SU-DHL-6 (cell line): ENCODE results near the gene SMYD4.

Source experiments
- H2AFZ ChIP-seq: fragments of 200-600 bp; sonication (generic); 2 replicates; pipeline ENCODE4 v1.6.1; 2014; ENCODE audit warnings: low read depth, mild to moderate bottlenecking, moderate library complexity, mixed read lengths, antibody characterized with exemption, low read length; ENCODE audit not compliant: severe bottlenecking
- H3F3A ChIP-seq: fragments of 200-600 bp; shearing (Covaris generic); 2 replicates; pipeline ENCODE4 v1.6.0; 2016; ENCODE audit warnings: antibody characterized with exemption, mild to moderate bottlenecking; ENCODE audit not compliant: insufficient read depth
- H3K27ac ChIP-seq: fragments of 200-600 bp; sonication (generic); 2 replicates; pipeline ENCODE4 v1.5.1; 2016; ENCODE audit warnings: low read depth, mild to moderate bottlenecking, low read length, moderate library complexity, mixed read lengths
- H3K27me3 ChIP-seq: fragments of 200-600 bp; sonication (generic), shearing (Covaris generic); 2 replicates; pipeline ENCODE4 v1.6.0; 2014; ENCODE audit warnings: mild to moderate bottlenecking, low read length
- H3K36me3 ChIP-seq: fragments of 200-600 bp; sonication (generic); 2 replicates; pipeline ENCODE4 v1.6.1; 2014; ENCODE audit warnings: mild to moderate bottlenecking, low read length, mixed read lengths
- H3K4me2 ChIP-seq: fragments of 300-600, 200-600 bp; shearing (Covaris generic), sonication (generic); 2 replicates; pipeline ENCODE4 v1.6.0; 2014; ENCODE audit warnings: low read length, low read depth, mild to moderate bottlenecking; ENCODE audit not compliant: poor library complexity, severe bottlenecking
- H3K4me3 ChIP-seq: fragments of 200-600 bp; sonication (generic); 2 replicates; pipeline ENCODE4 v1.5.1; 2014; ENCODE audit warnings: antibody characterized with exemption, low read length, mild to moderate bottlenecking, mixed read lengths; ENCODE audit not compliant: insufficient read depth, poor library complexity, severe bottlenecking
- H3K79me2 ChIP-seq: fragments of 200-600 bp; sonication (generic); 2 replicates; pipeline ENCODE4 v1.6.1; 2014; ENCODE audit warnings: mild to moderate bottlenecking, low read length, moderate library complexity; ENCODE audit not compliant: insufficient read depth
- H3K9ac ChIP-seq: fragments of 200-600 bp; sonication (generic); 2 replicates; pipeline ENCODE4 v1.7.0; 2014; ENCODE audit warnings: mild to moderate bottlenecking, low read length
- H3K9me2 ChIP-seq: fragments of 200-600 bp; sonication (generic); replicated peaks from 2 replicates; pipeline ENCODE4 v1.6.1; 2014; ENCODE audit warnings: low read length; ENCODE audit not compliant: insufficient read depth
- H3K9me3 ChIP-seq: fragments of 200-600 bp; sonication (generic); 2 replicates; pipeline ENCODE4 v1.6.1; 2014; ENCODE audit warnings: low read length, mixed read lengths; ENCODE audit not compliant: insufficient read depth
- H4K20me1 ChIP-seq: fragments of 200-600 bp; sonication (generic); 2 replicates; pipeline ENCODE4 v1.6.1; 2014; ENCODE audit warnings: low read depth, mild to moderate bottlenecking, antibody characterized with exemption, low read length, moderate library complexity, mixed read lengths
- EZH2phosphoT487 ChIP-seq: fragments of 200-600 bp; sonication (generic), shearing (Covaris generic); conservative IDR thresholded peaks from 2 replicates; pipeline ENCODE4 v1.6.1; 2018; ENCODE audit warnings: mild to moderate bottlenecking, antibody characterized with exemption, low read length, moderate library complexity, mixed read lengths
- TF ChIP-seq, protein P1 (sequence below): fragments of 200-600 bp; sonication (generic); IDR thresholded peaks from one replicate; pipeline ENCODE4 v1.5.1; 2017; ENCODE audit warnings: antibody characterized with exemption, mild to moderate bottlenecking, low read length, moderate library complexity; ENCODE audit not compliant: insufficient read depth, poor library complexity, severe bottlenecking

The SMYD4 gene

DNA sequence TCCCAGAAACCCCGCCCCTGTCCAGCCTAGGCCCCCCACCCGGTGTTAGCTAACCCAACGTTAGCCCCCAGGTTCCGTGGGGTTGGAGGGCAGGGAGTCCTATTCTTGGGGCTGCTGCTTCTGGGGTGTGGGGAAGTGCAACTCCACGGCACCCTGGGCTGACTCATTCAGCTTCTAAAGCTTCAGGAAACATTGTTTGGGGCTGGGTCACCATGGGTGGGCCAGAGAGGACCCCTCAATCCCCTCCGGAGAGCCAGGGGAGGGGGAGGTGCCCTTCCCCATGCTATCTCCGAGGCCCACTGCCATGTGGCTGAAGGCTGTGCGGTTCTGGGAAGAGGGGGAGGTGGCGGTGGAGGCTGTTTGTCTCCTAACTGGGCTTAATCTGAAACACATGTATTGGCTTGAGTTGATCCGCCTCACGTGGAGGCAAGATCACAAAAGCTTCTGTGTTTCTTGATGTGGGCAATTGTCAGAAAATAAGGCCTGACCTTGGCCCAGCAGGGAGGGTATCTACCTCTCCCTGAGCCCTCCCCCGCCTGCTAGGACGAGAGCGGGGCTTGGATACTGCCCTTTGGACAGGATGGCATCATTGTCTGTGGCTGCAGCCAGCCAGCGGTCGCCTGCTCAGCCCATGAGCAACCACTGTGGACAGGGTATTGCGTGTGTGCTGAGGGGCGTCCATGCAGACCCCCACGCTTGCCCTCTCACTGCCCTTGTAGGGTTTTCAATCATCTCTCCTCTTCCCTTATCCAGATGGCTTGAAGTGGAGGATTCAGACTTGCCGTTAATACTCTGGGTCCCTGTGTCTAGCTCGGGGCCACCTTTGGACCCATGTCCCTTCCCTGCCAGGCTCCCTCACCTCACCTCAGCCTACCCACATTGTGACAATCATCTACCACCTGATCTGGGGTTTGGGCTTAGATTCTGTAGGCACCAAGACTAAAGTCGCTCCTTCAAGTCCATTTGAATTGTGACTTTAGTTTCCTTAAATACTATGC, 66.5 kb downstream of the SMYD4 start:
- Histone ChIP-seq H3K9ac (no peak overlapping the region), H2AFZ (no peak overlapping the region), H3F3A (no peaks in the 10 kb centered on the region), H3K9me2 (no peaks in the 10 kb centered on the region), H4K20me1 (no peaks in the 10 kb centered on the region), H3K27me3 (no peaks in the 10 kb centered on the region), H3K4me2 (no peak overlapping the region), H3K4me3 (no peak overlapping the region), H3K9me3 (no peaks in the 10 kb centered on the region), H3K79me2 (no peaks in the 10 kb centered on the region), H3K27ac (no peak overlapping the region), H3K36me3 (no peaks in the 10 kb centered on the region)
- no peak for TF ChIP-seq EZH2phosphoT487
- TF ChIP-seq, protein P1, sequence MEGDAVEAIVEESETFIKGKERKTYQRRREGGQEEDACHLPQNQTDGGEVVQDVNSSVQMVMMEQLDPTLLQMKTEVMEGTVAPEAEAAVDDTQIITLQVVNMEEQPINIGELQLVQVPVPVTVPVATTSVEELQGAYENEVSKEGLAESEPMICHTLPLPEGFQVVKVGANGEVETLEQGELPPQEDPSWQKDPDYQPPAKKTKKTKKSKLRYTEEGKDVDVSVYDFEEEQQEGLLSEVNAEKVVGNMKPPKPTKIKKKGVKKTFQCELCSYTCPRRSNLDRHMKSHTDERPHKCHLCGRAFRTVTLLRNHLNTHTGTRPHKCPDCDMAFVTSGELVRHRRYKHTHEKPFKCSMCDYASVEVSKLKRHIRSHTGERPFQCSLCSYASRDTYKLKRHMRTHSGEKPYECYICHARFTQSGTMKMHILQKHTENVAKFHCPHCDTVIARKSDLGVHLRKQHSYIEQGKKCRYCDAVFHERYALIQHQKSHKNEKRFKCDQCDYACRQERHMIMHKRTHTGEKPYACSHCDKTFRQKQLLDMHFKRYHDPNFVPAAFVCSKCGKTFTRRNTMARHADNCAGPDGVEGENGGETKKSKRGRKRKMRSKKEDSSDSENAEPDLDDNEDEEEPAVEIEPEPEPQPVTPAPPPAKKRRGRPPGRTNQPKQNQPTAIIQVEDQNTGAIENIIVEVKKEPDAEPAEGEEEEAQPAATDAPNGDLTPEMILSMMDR, result no peak

DNA sequence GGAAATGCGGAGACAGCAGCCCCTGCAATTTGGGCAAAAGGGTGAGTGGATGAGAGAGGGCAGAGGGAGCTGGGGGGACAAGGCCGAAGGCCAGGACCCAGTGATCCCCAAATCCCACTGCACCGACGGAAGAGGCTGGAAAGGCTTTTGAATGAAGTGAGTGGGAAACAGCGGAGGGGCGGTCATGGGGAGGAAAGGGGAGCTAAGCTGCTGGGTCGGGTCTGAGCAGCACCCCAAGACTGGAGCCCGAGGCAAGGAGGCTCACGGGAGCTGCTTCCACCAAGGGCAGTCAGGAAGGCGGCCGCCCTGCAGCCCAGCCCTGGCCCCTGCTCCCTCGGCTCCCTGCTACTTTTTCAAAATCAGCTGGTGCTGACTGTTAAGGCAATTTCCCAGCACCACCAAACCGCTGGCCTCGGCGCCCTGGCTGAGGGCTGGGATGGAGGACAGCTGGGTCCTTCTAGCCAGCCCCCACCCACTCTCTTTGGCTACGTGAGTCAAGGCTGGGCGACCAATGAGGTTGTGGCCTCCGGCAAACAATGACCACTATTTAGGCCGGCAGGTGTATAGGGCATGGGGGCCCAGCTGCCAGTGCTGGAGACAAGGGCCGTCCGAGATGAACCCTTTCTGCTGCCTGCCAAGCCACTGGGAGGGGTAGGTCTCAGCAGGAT, 67.3 kb downstream of the SMYD4 start:
- H3K9me3 ChIP-seq, result no peaks in the 10 kb centered on the region
- no peaks in the 10 kb centered on the region for H3K36me3 ChIP-seq
- H3K79me2 ChIP-seq, result no peaks in the 10 kb centered on the region
- no peak overlapping the region for H2AFZ ChIP-seq
- H3K27ac ChIP-seq, result no peak overlapping the region
- H3K9ac ChIP-seq, result no peak overlapping the region
- H3K9me2 ChIP-seq, result no peaks in the 10 kb centered on the region
- no peaks in the 10 kb centered on the region for H4K20me1 ChIP-seq
- no peaks in the 10 kb centered on the region for H3K27me3 ChIP-seq
- no peak for TF ChIP-seq EZH2phosphoT487
- TF ChIP-seq, protein P1, result no peak
- H3K4me3 ChIP-seq, result no peak overlapping the region
- no peaks in the 10 kb centered on the region for H3F3A ChIP-seq
- no peak overlapping the region for H3K4me2 ChIP-seq

DNA sequence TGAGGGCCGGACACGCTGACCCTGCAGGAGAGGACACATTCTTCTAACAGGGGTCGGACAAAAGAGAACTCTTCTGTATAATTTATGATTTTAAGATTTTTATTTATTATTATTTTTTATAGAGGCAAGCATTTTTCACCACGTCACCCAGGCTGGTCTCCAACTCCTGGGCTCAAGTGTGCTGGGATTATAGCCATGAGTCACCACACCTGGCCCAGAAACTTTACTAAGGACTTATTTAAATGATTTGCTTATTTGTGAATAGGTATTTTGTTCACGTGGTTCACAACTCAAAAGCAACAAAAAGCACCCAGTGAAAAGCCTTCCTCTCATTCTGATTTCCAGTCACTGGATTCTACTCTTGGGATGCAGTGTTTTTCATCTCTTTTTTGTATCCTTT, 70.2 kb downstream of the SMYD4 start:
- no peak overlapping the region for H3K4me3 ChIP-seq
- H3K4me2 ChIP-seq, result no peak overlapping the region
- H4K20me1 ChIP-seq, result no peaks in the 10 kb centered on the region
- H3K27ac ChIP-seq, result no peak overlapping the region
- no peak for TF ChIP-seq EZH2phosphoT487
- TF ChIP-seq, protein P1, result no peak
- no peaks in the 10 kb centered on the region for H3K9me2 ChIP-seq
- H3K9me3 ChIP-seq, result no peaks in the 10 kb centered on the region
- no peak overlapping the region for H2AFZ ChIP-seq
- no peak overlapping the region for H3K9ac ChIP-seq
- H3K36me3 ChIP-seq, result no peaks in the 10 kb centered on the region
- H3F3A ChIP-seq, result no peaks in the 10 kb centered on the region
- H3K27me3 ChIP-seq, result no peaks in the 10 kb centered on the region
- no peaks in the 10 kb centered on the region for H3K79me2 ChIP-seq
